HuH-7 (cell line): ENCODE results near the gene ZNF892.
"Not testable (repeated sequence)": the region's sequence is repeated elsewhere in the genome, so short reads cannot be mapped to it uniquely, and the experiment has no call there.

Experiments
- DNase-seq: peaks from one replicate; pipeline ENCODE4 v3.0.0; 2011; ENCODE audit warnings: low spot score

ZNF892 gene

DNA sequence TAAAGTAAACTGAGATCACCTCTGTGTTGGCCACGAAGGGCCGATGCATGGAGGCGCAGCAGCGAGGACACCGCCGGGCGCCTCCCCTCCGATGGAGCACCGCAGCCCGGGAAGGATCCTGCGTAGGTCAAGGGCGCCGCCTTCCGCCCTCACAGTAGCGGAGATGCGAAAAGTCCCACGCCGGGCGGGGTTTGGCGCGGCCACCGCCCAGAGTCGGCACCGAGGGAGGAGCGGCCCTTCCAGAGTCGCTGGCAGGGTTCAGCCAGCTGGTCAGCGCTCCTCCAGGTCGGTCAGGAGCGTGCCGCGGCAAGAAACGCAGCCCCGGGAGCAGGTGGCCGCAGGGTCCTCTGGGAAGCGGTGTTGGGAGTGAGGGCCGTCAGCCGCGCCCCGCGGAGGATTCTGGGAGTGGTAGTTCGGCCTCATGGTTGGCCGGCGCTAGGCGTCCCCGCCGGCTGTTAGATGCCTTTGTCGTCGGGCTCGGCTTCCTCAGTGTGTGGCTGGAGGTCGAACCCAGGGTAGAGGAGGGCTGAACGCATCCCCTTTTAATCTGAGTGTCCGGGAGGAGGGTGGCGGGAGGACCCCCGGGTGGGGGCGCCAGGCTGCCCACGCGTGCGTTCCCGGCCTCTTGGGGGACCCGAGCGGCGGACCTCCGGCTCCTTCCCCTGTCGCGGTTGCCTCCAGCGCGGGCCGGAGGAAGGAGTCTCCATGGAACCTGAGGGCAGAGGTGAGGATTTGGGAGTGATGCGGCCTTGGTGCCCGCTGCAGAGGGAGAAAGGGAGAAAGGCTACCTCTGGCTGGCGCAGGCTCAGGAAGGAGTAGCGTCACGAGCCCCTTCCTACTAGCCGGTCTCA is at the start of gene ZNF892:
Gene ZNF892 (plus strand): TSS at position 411 of the 851 bp plus-strand sequence. CDS start 295 bp downstream, at position 706.
- peak; percentile 91 for DNase-seq

DNA sequence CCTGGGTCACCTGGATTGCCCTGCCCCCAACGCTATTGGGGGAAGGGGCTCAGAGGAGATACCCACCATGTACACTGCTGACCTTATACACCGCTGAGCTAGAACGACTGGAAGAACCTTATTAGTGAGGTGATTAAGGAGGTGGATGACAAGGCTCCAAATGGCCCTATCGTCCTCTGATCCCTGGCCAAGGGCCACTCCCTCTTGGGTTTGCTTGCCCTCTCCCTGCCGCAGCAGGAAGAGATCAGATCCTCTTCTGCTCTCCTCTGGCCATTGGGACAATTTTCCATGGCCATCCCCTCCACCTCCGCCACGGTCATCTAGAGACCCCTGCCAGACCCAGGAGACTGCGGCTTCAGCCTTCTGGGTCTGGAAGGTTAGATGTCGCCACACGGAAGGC is 48.9 kb upstream of the ZNF892 start:
- peak; percentile 26 for DNase-seq

DNA sequence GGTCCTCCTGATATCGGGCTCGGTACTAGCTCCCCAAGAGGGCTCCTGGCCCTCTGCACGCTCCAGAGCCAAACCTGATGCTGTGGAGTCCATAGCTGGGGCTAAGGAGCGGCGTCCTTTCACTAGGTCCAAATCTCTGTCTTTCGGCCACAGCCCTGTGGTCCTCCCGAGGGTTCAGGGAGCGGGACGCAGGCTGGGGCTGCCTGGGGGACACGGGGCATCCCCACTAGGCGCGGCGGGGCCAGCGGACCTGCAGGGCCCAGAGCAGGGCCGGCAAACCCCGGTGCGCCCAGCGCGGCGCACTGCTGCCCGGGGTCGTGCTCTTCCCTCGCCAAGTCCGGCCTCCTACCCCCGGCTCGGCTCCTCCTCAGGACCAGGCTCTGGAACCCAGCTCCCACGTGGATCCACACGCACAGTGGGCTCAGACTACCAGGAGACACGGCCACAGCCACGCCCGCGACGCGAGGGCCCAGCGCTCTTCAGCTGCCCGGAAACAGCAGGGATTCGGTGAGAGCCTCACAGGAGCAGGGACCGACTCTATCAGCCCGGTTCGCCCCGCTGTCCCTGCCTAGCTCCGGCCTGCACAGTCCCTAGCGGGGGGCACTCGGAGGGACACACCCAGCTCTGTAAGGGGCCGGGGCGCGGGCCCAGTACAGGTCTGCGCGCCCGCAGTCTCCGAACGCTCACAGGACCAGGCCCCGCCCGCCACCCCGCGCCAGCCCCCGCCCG is 48.3 kb upstream of the ZNF892 start:
- DNase-seq, result peak; percentile 50

DNA sequence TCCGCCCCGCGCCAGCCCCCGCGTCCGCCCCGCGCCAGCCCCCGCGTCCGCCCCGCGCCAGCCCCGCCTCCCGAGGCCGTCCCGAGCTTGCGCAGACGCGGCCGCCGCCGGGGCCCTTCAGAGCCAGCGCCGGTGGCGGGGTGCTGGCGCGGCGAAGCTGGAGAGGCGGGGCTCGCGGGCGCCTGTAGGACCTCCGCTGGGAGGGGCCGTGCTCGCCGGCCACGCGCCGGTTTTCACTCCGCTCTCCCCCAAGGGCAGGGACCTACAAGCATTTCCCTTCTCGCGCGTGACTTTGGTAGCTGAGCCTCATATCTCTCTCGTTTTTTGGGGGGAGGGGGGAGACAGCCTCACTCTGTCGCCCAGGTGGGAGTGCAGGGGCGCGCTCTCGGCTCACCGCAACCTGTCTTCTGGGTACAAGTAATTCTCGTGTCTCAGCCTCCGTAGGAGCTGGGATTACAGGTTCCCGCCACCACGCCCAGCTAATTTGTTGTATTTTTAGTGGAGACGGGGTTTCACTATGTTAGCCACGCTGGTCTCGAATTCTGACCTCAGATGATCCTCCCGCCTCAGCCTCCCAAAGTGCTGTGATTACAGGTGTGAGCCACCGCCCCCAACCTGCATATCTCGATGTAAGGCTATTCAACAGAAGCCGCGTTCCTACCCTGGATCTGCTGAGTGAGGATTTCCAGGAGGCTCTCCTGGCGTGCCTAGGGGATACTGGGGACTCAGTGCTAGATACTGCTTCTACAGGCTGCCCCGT is 47.5 kb upstream of the ZNF892 start, which contains the start of gene ZNF514:
Gene ZNF514 (minus strand): TSS at position 159 of the 760 bp plus-strand sequence. CDS start 6,595 bp downstream, outside the sequence.
- DNase-seq, result peak; percentile 77

DNA sequence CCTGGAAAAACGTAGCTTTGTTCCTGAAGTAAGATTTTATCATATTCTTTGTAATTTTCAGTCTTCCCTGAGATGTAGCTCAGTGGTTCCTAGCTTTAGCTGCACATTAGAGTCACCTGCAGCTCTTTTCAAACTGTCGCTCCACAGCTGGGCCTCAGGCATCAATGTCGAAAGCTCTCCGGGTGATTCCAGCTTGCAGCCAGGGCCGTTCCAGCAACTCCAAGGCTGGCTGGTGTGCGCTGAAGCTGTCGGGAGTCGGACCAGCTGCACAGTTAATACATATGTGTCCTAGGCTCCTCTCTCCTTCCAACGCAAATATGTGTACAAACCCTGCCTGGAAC is 42.3 kb upstream of the ZNF892 start:
- DNase-seq, result no peak

DNA sequence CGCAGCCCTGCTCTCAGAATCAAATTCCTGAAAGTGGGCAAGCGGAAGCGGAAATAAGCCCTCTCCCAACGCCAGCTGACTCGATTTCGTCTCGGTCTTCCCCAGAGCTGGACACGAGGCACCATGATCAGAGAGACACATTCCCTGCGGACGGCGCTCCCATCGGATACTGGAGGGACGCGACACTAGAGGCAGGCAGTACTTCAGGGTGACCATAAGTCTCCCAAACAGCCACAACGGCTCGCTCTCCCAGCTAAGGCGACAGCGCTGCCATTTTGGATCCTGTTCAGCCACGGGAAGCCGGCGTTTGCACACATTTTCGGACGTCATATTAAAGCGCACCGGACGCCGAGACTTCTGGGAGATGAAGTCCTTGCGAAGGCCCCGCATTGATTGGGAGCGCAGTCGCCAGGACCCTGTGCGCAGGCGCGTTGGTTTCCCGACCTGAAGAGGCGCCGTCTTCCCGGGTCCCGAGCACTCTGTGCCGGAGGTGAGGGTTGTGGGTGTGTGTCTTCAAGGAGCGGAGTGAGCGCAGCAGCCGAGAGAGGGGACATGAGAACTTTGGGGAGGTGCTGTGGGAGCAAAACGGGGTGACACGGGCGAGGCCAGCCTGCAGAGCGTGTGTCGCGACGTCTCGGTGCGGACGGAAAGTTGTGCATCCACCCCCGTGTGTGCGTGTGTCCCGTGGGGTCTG is 41.8 kb upstream of the ZNF892 start, which contains the start of gene ZNF2:
Gene ZNF2 (plus strand): TSS at position 439 of the 694 bp plus-strand sequence. CDS start 10,418 bp downstream, outside the sequence.
- peak; percentile 95 for DNase-seq

DNA sequence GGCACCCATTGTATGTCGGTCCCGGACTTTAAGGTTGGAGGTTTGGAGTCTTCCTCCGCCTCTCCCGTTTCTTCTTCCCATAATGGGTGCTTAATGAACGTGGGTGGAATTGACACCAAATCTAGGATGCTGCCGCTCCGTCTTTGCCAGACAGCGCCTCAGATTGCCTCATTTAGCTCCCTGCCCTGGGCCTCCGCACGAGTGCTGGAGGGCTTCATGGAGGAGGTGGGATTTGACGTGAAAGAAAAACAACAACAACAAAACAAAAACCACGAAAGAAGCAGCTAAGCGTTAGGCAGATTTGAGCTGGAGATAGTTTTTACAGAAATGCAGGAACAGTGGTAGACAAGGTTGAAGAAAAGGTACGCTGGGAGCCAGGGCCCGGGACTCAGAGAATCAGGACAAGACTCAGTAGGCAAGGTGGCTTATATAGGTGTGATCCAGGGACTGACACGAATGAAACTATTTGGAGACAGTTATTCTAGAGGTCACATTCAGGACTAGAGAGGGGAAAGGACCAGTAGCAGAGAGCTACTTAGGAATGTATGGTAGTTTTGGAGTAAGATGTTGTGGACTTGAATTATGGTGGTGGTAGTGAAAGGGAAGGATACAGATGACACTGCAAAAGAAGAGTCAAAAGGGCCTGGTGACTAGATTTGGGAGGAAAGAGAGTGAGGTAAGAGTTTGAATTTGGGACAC is 41.1 kb upstream of the ZNF892 start:
- no peak for DNase-seq

DNA sequence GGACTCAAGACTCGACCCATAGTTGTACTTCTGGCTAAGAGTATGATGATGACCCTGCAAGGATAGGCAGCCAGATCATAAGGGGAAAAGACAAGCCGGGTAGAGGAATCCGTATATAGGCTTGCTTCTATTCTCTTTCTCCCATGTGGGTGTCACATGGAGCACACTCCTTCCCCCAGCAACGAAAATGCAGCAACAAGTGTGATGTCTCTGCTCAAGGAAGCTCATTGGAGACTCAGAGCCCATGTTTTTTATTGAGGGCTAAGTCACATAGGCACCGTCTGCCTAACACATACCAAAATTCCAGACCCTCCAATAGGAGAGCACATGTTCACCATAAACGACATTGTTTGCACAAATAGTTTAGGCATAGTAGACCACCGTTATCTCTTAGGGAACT is 35.4 kb upstream of the ZNF892 start:
- no peak for DNase-seq

DNA sequence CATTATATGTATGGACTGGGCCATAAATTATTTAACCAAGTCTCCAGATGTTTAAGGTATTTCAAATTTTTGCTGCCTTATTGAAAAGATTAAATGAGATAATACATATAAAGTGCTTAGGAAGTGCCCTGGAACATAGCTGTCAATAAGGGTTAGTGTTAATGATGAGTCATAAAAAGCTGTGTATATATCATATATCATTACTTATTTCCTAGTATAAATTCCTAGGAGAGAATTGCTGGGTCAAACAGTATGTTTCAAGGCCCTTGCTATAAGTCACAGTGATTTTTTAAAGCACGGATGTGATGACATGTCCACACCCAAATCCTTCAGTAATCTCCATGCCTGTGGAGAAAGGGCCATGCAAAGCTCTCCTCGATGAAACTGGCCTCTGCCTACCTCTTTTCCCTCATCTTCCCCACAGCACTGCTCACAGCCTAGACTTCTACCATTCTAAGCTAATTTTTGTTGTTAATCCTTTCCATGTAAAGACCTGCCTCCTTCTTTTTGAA is 33.2 kb upstream of the ZNF892 start:
- no peak for DNase-seq

DNA sequence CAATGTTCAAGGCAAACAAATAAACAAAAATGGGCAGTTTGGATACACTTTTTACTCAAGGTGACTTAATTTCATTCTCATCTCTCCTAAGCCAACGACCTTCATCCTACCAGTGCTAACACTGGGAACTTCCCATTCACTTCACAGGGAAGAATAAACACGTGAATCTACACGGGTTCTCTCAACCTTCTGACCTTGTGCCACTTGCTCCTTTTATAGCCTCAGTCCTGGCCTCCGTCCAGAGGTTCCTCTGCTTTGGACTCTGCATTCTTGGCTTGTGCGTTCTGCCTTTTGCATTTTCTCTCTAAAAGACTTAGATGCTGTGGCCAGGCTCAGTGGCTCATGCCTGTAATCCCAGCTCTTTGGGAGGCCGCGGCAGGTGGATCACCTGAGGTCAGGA is 27.9 kb upstream of the ZNF892 start:
- DNase-seq, result no peak

DNA sequence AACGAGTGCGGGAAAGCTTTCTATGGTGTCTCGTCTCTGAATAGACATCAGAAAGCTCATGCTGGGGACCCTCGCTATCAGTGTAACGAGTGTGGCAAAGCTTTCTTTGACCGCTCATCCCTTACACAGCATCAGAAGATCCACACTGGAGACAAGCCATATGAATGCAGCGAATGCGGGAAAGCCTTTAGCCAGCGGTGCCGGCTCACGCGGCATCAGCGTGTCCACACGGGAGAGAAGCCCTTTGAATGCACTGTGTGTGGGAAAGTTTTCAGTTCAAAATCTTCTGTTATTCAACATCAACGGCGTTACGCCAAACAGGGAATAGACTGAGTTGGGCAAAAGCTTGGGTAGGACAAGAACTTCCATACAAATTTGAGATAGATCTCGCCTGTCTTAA is 25.5 kb upstream of the ZNF892 start:
- no peak for DNase-seq

DNA sequence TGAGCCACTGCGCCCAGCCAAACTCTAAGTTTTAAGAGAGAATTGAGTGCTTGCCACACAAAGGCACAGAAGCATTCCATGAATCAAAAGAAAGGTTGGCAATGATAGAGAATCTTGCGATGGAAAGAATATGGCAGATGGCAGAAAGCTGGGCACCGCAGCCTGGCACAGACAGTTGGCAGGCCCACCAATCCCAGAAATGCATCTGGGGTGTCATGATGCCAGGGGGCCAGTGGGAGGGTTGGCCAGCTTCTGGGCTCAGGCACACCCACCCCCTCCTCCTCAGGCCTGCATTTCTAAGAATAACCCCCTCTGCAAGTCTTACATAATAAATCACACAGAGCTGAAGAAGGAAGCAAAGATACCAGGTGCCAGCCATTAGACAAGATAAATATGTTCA is 22.1 kb upstream of the ZNF892 start:
- DNase-seq, result no peak

DNA sequence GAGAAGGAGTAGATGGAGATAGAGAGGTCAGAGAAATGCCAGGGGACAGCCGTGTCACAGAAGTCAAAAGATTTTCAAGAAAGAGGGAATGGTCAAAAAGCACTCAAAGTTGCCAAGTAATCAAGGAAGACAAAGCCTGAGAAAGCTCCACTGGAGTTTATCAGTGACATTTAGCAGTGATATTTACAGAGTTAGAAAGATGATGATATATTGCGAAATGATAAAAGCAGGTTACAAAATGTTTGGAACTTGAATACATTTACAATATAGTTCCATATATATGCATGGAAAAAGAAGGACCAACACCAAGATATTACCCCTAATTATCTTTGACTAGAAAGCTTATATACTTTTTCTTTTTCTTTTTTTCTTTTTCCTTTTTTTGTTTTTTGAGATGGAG is 21.3 kb upstream of the ZNF892 start:
- no peak for DNase-seq

DNA sequence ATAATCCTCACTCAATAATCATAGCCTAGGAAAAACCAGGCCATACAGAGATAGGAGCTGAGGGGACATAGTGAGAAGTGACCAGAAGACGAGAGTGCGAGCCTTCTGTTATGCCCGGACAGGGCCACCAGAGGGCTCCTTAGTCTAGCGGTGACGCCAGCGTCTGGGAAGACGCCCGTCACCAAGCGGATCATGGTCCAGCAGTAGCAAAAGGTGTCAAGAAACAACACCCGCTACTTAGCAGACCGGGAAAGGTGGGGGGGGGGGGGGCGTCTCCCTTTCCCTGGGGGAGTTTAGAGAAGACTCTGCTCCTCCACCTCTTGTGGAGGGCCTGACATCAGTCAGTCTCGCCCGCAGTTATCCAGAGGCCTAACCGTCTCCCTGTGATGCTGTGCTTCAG is 14.4 kb upstream of the ZNF892 start:
- not testable (repeated sequence) for DNase-seq

DNA sequence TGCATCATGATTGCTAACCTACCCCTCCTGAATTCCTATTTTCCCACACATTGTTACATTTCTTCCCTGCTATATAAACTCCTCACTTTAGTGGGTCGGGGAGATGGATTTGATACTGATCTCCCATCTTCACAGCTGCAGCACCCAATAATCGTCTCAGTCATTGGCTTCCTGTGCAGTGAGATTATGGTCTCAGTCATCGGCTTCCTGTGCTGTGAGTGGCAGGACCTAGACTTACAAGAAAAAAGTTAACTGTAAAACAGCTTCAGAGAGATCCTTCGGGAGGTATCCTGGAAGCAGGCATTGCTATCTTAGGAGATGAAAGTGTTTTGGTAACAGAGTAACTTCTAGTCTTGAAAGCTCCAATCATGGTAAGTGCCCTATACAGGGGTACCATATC is 3.4 kb upstream of the ZNF892 start:
- no peak for DNase-seq

DNA sequence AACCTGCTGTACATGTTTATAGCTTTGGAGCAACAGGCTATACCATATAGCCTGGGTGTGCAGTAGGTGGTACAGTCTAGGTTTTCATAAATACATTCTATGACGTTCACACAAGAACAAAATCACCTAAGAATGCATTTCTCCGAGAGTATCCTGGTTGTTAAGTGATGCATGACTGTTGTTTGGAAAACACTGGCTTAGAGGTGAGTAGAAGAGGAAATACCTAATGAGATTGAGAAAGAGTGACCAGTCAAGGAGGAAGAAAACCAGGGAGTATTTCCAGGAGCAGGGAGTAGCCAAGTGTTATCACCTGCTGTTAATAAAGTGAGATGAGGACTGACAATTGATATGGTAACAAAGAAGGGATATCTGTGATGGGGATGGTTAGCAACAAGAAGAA is 2.9 kb upstream of the ZNF892 start:
- DNase-seq, result no peak

DNA sequence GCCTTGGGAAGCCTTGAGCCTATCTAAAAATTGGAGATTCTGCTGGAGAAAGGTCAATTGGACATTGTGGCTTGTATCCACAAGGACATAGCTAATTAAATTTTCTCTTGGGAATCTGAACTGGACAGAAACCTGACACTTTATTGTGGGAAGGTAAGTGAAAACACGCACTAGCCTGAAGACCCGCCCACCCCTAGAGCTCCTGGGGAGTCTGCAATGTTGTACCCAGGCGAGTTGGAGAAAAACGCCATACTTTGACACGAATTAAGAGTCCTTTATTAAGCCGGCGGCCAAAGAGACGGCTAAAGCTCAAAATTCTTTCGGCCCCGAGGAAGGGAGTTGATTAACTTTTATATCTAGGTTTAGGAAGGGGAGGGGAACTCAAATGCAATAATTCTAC is 1.2 kb upstream of the ZNF892 start:
- no peak for DNase-seq

DNA sequence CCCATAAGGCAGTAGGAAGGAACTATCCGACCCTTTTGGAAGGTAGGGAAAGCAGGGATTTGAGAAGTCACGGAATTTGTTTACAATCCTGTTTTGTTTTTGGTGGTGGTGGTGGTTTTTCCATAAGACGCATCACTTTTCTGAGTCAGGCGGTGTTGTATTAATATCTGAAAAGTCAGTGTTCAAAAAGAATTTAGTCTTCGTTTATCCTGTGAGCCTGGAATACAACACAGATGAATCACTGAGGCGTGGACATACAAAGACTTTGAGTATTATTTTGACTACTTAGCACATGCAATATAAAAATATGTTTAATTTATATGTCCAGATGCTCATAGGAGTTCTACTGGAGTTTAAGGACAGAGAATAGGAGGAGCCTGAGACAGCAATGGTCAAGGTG is 785 bp downstream of the ZNF892 start:
- no peak for DNase-seq

DNA sequence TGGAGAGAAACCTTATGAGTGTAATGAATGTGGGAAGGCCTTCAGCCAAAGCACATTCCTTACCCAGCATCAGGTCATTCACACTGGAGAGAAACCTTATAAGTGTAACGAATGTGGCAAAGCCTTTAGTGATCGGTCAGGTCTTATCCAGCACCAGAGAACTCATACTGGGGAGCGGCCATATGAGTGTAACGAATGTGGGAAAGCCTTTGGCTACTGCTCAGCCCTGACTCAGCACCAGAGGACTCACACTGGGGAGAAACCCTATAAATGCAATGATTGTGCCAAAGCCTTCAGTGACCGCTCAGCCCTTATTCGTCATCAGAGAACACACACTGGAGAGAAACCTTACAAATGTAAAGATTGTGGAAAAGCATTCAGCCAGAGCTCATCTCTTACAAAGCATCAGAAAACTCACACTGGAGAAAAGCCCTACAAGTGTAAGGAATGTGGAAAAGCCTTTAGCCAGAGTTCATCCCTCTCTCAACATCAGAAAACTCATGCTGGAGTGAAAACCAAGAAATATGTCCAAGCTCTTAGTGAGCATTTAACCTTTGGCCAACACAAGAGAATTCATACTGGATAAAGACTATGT is 7.8 kb downstream of the ZNF892 start:
- DNase-seq, result no peak

DNA sequence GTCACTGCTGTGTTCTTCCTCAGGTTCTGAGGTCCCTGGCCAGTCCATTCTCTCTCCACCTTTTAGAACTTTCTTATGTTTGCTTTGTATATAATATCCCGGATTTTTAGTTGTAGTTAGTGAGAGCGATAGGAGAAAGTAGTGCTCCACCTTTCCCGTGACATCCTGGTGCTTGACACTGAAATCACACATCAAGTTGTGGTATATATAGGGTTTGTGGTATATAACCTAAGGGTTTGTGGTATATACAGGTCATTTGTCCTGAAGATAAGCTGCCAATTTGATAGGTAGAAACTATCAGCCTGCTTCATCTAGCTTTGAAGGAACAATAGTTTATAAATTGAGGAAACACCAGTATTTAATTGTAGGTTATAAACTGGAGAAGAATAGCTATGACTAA is 13.1 kb downstream of the ZNF892 start:
- DNase-seq, result no peak

DNA sequence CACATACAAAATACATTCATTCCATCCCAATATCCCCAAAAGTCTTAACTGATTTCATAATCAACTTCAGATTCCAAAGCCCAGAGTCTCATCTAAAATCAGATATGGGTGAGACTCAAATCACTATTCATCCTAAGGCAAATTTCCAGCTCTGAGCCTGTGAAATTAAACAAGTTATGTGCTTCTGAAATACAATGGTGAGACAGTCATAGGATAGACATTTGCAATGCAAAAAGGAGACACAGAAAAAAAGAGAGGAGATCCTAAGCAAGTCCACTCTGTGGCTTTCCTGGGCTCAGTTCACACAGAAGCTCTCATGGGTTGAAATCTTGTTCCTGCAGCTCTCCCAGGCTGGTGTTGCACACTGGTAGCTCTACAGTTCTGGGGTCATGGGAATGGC is 18.3 kb downstream of the ZNF892 start:
- no peak for DNase-seq
